Mucosa of rectum (tissue), 2 donors: ENCODE measurements around the gene ABCD1.

Source experiments
- H3K27ac ChIP-seq, 2 donors: one replicate each; pipeline ENCODE4 v1.7.0; 2013; ENCODE audit warnings: inconsistent platforms in 2 of 2, low read depth in 2 of 2, low read length in 2 of 2
- H3K27me3 ChIP-seq, 2 donors: one replicate each; pipeline ENCODE4 v1.7.0; 2013; ENCODE audit warnings: low read length in 2 of 2; ENCODE audit not compliant: control insufficient read depth in 2 of 2, insufficient read depth in 2 of 2
- H3K36me3 ChIP-seq, 2 donors: one replicate each; pipeline ENCODE4 v1.7.0; 2013; ENCODE audit warnings: low read length in 2 of 2; ENCODE audit not compliant: control insufficient read depth in 2 of 2, insufficient read depth in 2 of 2
- H3K4me1 ChIP-seq, 2 donors: one replicate each; pipeline ENCODE4 v1.7.0; 2013; ENCODE audit warnings: low read length in 2 of 2, mild to moderate bottlenecking in 1 of 2; ENCODE audit not compliant: control insufficient read depth in 2 of 2, insufficient read depth in 2 of 2
- H3K4me3 ChIP-seq, 2 donors: one replicate each; pipeline ENCODE4 v1.7.0; 2013; ENCODE audit warnings: low read length in 2 of 2
- H3K9ac ChIP-seq, 2 donors: one replicate each; pipeline ENCODE4 v1.7.0; 2013; ENCODE audit warnings: low read length in 2 of 2, low read depth in 1 of 2, mild to moderate bottlenecking in 1 of 2
- H3K9me3 ChIP-seq, 2 donors: one replicate each; pipeline ENCODE4 v1.7.0; 2013; ENCODE audit warnings: low read length in 2 of 2; ENCODE audit not compliant: control insufficient read depth in 2 of 2
- donor health status: healthy.
- donor health status: Normal muscosa, but diverticular disease.

Gene ABCD1

GRCh38 chrX:153709726-153710674 is 14.7 kb upstream of the ABCD1 start:
- Histone ChIP-seq H3K4me1 (peaks cover 3 to 8% of the 10 kb centered on the region in 2 donors), H3K9ac (no peak overlapping the region), H3K27me3 (no peaks in the 10 kb centered on the region), H3K27ac (no peak overlapping the region), H3K36me3 (peaks cover 5 to 27% of the 10 kb centered on the region in 2 donors), H3K9me3 (no peaks in the 10 kb centered on the region), H3K4me3 (no peak overlapping the region)

DNA sequence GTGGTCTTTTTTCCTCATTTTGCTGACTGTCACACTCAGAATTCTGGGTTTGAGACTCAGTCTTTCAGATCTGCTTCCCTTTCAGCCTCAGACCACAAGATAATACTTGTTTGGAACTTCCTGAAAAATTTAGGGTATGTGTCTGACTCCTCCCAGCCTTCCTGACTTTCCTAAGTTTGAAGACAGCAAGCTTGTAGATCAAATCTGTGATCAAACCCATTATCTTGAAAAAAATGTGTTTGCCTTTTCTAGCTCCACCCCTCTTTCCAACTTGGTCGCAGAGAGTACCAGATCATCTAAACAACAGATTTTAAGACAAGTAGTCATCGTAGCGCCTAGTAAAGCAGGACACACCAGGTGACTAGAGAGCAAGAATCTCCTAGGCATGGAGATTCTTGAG is 10.4 kb upstream of the ABCD1 start:
- no peak overlapping the region for H3K9ac ChIP-seq
- H3K4me1 ChIP-seq = peaks cover 0 to under 1% of the 10 kb centered on the region in 2 donors
- H3K9me3 ChIP-seq = no peaks in the 10 kb centered on the region
- no peak overlapping the region for H3K4me3 ChIP-seq
- H3K27me3 ChIP-seq = no peaks in the 10 kb centered on the region
- H3K27ac ChIP-seq = no peak overlapping the region
- H3K36me3 ChIP-seq = peaks cover 11 to 37% of the 10 kb centered on the region in 2 donors

DNA sequence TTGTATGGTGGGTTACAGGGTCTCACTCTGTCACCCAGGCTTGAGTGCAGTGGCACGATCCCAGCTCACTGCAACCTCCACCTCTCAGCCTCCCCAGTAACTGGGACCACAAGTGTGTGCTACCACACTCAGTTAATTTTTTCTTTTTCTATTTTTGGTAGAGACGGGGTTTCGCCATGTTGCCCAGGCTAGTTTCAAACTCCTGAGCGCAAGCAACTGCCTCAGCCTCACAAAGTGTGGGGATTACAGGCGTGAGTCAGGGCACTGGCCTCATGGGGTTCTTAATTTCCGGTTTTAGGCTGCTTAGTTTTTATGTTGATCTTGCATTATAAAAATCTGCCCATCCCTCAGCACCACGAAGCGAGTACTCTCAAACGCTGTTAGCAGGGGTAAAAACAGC is 7.2 kb upstream of the ABCD1 start:
- H3K27me3 ChIP-seq = no peaks in the 10 kb centered on the region
- no peak overlapping the region for H3K27ac ChIP-seq
- H3K9ac ChIP-seq = no peak overlapping the region
- no peaks in the 10 kb centered on the region for H3K9me3 ChIP-seq
- H3K4me3 ChIP-seq = no peak overlapping the region
- H3K36me3 ChIP-seq = peaks cover 21 to 41% of the 10 kb centered on the region in 2 donors
- peaks cover under 1 to 3% of the 10 kb centered on the region in 2 donors for H3K4me1 ChIP-seq

- Histone ChIP-seq H3K9ac (no peak overlapping the region), H3K4me1 (peaks cover 8 to 12% of the 10 kb centered on the region in 2 donors), H3K27ac (no peak overlapping the region), H3K9me3 (no peaks in the 10 kb centered on the region), H3K27me3 (no peaks in the 10 kb centered on the region), H3K36me3 (peaks cover 21 to 34% of the 10 kb centered on the region in 2 donors), H3K4me3 (no peak overlapping the region)
Observed at GRCh38 chrX:153719238-153719637, 5.4 kb upstream of the ABCD1 start.

DNA sequence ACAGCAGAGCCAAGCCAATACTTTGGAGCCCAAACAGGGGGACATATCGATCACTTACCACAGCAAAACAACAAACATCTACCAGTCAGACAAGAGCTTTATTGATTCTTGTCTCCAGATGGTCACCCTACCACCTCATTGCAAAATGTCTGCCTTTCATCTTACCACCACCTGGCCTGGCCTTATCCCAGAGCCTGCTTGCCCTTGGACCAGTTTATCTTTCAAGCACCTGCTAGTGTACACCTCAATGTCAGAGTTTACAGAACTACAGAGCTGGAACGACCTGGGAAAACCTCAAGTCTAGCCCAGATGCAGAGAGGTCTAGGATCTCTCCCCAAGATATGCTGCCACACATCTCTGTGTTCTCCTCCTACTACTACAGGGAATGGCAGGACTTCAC is 5.0 kb upstream of the ABCD1 start:
- Histone ChIP-seq H3K4me1 (peaks cover 8 to 12% of the 10 kb centered on the region in 2 donors), H3K36me3 (peaks cover 19 to 29% of the 10 kb centered on the region in 2 donors), H3K9ac (no peak overlapping the region), H3K27ac (no peak overlapping the region), H3K9me3 (no peaks in the 10 kb centered on the region), H3K27me3 (no peaks in the 10 kb centered on the region), H3K4me3 (no peak overlapping the region)

DNA sequence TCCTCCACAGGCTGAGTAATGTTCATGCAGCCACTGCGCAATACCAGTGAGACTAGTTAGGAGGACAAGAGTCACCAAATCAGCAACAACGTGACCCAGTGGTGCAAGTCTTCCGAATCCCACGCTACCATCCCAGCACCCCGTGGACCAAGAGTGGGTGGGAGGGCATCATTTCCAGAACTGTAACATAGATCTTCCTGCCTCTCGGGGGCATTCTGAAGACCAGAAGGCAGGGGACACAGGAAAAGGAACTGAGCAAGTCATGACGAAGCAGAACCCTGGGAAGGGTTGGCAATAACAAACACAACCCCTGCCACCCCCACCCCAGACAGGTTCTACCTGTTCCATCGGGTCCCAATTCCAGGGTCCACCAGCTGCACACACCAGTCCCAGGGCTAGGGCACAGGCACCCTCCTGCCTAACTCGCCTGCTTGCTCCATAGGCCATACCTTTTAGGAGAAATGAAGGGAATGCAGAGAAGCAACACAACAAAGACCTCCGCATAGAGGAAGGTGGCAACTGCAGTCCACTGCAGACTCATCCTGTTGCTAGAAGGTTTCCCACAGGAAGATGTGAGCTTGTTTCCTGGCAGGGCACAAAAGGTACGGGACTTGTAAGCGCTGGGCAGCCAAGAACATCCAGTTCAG is 1.8 kb upstream of the ABCD1 start:
- H3K9me3 ChIP-seq = no peaks in the 10 kb centered on the region
- peak overlapping the region; percentile 66 to 74 for H3K4me3 ChIP-seq
- no peaks in the 10 kb centered on the region for H3K27me3 ChIP-seq
- peaks cover 37% of the 10 kb centered on the region in 2 donors for H3K4me1 ChIP-seq
- peak overlapping the region; percentile 87 to 92 for H3K27ac ChIP-seq
- H3K9ac ChIP-seq = peak overlapping the region; percentile 77 to 79
- peaks cover 11 to 16% of the 10 kb centered on the region in 2 donors for H3K36me3 ChIP-seq

- peaks cover 40 to 42% of the 10 kb centered on the region in 2 donors for H3K4me1 ChIP-seq
Observed at GRCh38 chrX:153723351-153724251, 1.1 kb upstream of the ABCD1 start.

DNA sequence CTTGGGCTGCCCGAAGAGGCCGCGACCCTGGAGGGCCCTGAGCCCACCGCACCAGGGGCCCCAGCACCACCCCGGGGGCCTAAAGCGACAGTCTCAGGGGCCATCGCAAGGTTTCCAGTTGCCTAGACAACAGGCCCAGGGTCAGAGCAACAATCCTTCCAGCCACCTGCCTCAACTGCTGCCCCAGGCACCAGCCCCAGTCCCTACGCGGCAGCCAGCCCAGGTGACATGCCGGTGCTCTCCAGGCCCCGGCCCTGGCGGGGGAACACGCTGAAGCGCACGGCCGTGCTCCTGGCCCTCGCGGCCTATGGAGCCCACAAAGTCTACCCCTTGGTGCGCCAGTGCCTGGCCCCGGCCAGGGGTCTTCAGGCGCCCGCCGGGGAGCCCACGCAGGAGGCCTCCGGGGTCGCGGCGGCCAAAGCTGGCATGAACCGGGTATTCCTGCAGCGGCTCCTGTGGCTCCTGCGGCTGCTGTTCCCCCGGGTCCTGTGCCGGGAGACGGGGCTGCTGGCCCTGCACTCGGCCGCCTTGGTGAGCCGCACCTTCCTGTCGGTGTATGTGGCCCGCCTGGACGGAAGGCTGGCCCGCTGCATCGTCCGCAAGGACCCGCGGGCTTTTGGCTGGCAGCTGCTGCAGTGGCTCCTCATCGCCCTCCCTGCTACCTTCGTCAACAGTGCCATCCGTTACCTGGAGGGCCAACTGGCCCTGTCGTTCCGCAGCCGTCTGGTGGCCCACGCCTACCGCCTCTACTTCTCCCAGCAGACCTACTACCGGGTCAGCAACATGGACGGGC is 579 bp downstream of the ABCD1 start:
- peaks cover 3 to 6% of the 10 kb centered on the region in 2 donors for H3K36me3 ChIP-seq
- no peaks in the 10 kb centered on the region for H3K9me3 ChIP-seq
- no peaks in the 10 kb centered on the region for H3K27me3 ChIP-seq
- H3K9ac ChIP-seq = peak overlapping the region; percentile 61 to 78
- H3K27ac ChIP-seq = peak overlapping the region; percentile 87 to 92
- H3K4me1 ChIP-seq = peaks cover 40 to 42% of the 10 kb centered on the region in 2 donors
- peak overlapping the region; percentile 45 to 67 for H3K4me3 ChIP-seq

More at GRCh38 chrX:153723351-153724251, 1.1 kb upstream of the ABCD1 start:
- Histone ChIP-seq H3K4me3 (peak overlapping the region; percentile 66 to 74), H3K9ac (peak overlapping the region; percentile 77 to 79), H3K36me3 (peaks cover 11 to 16% of the 10 kb centered on the region in 2 donors), H3K27me3 (no peaks in the 10 kb centered on the region), H3K27ac (peak overlapping the region; percentile 87 to 92), H3K9me3 (no peaks in the 10 kb centered on the region)

DNA sequence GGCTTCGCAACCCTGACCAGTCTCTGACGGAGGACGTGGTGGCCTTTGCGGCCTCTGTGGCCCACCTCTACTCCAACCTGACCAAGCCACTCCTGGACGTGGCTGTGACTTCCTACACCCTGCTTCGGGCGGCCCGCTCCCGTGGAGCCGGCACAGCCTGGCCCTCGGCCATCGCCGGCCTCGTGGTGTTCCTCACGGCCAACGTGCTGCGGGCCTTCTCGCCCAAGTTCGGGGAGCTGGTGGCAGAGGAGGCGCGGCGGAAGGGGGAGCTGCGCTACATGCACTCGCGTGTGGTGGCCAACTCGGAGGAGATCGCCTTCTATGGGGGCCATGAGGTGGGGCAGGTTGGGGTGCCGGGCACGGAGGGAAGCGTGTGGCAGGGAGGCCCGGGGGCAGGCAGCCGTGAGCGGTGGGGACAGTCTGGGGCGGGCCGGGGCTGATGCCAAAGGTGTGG is 1.2 kb downstream of the ABCD1 start:
- H3K4me3 ChIP-seq = no peak overlapping the region
- H3K36me3 ChIP-seq = peaks cover 0 to 1% of the 10 kb centered on the region in 2 donors
- H3K27ac ChIP-seq = peak overlapping the region; percentile 59 to 85
- no peaks in the 10 kb centered on the region for H3K9me3 ChIP-seq
- no peaks in the 10 kb centered on the region for H3K27me3 ChIP-seq
- peak overlapping the region in 1 of 2 donors; percentile 16 for H3K9ac ChIP-seq
- H3K4me1 ChIP-seq = peaks cover 40 to 42% of the 10 kb centered on the region in 2 donors
